DMS153 treated with DMSO at 0.1 percent for 48 hours (cell line): ENCODE results near the gene ADAMTS17.
"Not testable (repeated sequence)": the region's sequence is repeated elsewhere in the genome, so short reads cannot be mapped to it uniquely, and the experiment has no call there.

Experiments used
- DNase-seq: peaks from one replicate; lab custom pipeline; 2025; ENCODE audit not compliant: unreplicated experiment; lab: John Stamatoyannopoulos, UW

Gene ADAMTS17

GRCh38 chr15:99983171-99983885, 358.4 kb downstream of the ADAMTS17 start:
- DNase-seq: no peak

- no peak for DNase-seq
These were observed 359.1 kb downstream of the ADAMTS17 start for GRCh38 chr15:99982662-99983061.

GRCh38 chr15:99981839-99982658, 359.7 kb downstream of the ADAMTS17 start:
- no peak for DNase-seq

- DNase-seq: no peak
These were observed 360.6 kb downstream of the ADAMTS17 start for GRCh38 chr15:99981191-99981647.

- DNase-seq: no peak
These were observed 361.0 kb downstream of the ADAMTS17 start for GRCh38 chr15:99980752-99981151.

GRCh38 chr15:99979886-99980285, 361.9 kb downstream of the ADAMTS17 start:
- DNase-seq: not testable (repeated sequence)

- DNase-seq: no peak
These were observed 362.4 kb downstream of the ADAMTS17 start for GRCh38 chr15:99979371-99979770.

- no peak for DNase-seq
These were observed 363.3 kb downstream of the ADAMTS17 start for GRCh38 chr15:99978426-99978825.

GRCh38 chr15:99977929-99978328, 363.8 kb downstream of the ADAMTS17 start:
- no peak for DNase-seq

GRCh38 chr15:99976811-99977271, 364.9 kb downstream of the ADAMTS17 start:
- no peak for DNase-seq

- DNase-seq: no peak
These were observed 365.8 kb downstream of the ADAMTS17 start for GRCh38 chr15:99976000-99976399.

- DNase-seq: no peak
These were observed 367.5 kb downstream of the ADAMTS17 start for GRCh38 chr15:99974246-99974645.

- DNase-seq: no peak
These were observed 368.4 kb downstream of the ADAMTS17 start for GRCh38 chr15:99973351-99973750.

- DNase-seq: no peak
These were observed 370.8 kb downstream of the ADAMTS17 start for GRCh38 chr15:99970891-99971430.

GRCh38 chr15:99969261-99969920, 372.4 kb downstream of the ADAMTS17 start:
- no peak for DNase-seq

- DNase-seq: no peak
These were observed 373.9 kb downstream of the ADAMTS17 start for GRCh38 chr15:99967841-99968371.

GRCh38 chr15:99966815-99967214, 375.0 kb downstream of the ADAMTS17 start:
- no peak for DNase-seq

GRCh38 chr15:99965376-99965775, 376.4 kb downstream of the ADAMTS17 start:
- DNase-seq: no peak

- no peak for DNase-seq
These were observed 377.8 kb downstream of the ADAMTS17 start for GRCh38 chr15:99963976-99964375.

- no peak for DNase-seq
These were observed 378.5 kb downstream of the ADAMTS17 start for GRCh38 chr15:99963096-99963825.
